Measurements from ENCODE around the gene C1QL1.

GRCh38 chr17:44910231-44911106, 57.6 kb downstream of the C1QL1 start:
- TF ChIP-seq CTCF (optimal IDR thresholded peaks at IDR 0.05 in 1 of 3, IDR thresholded peaks at IDR 0.05 in 1 of 3, conservative IDR thresholded peaks at IDR 0.05 in 1 of 3; ENCODE audit: extremely low read depth in 1 of 3, insufficient read depth in 2 of 3, low read length in 3 of 3) (no peak), EZH2 (IDR thresholded peaks at IDR 0.05; ENCODE audit: low read length) (no peak)
